Body of pancreas (tissue), 4 donors: ENCODE measurements around the gene PISD.

ENCODE experiments used
- CTCF ChIP-seq, 7 experiments: fragments of 450-650 bp in 4 of 7; fragments of 200-600 bp in 3 of 7; sonication (generic) in 3 of 7; IDR thresholded peaks; one replicate each; pipeline ENCODE4 v1.5.1; 2016 to 2019; ENCODE audit warnings: antibody characterized with exemption in 7 of 7
- POLR2A ChIP-seq, 3 donors: fragments of 450-650 bp; IDR thresholded peaks; one replicate each; pipeline ENCODE4 v1.6.1; 2016; ENCODE audit warnings: antibody characterized with exemption in 3 of 3, mild to moderate bottlenecking in 2 of 3

- TF ChIP-seq CTCF (IDR thresholded peaks at IDR 0.05) (no peak), POLR2A (IDR thresholded peaks at IDR 0.05) (no peak)
Measured at GRCh38 chr22:31635638-31636306, 26.2 kb downstream of the PISD start.
